Glomerular visceral epithelial cell (primary cell): ENCODE measurements around the gene ARMH1.

Experiments
- DNase-seq: peaks from one replicate; pipeline ENCODE4 v3.0.0-alpha.2; 2016; ENCODE audit errors: extremely low spot score

ARMH1 gene

DNA sequence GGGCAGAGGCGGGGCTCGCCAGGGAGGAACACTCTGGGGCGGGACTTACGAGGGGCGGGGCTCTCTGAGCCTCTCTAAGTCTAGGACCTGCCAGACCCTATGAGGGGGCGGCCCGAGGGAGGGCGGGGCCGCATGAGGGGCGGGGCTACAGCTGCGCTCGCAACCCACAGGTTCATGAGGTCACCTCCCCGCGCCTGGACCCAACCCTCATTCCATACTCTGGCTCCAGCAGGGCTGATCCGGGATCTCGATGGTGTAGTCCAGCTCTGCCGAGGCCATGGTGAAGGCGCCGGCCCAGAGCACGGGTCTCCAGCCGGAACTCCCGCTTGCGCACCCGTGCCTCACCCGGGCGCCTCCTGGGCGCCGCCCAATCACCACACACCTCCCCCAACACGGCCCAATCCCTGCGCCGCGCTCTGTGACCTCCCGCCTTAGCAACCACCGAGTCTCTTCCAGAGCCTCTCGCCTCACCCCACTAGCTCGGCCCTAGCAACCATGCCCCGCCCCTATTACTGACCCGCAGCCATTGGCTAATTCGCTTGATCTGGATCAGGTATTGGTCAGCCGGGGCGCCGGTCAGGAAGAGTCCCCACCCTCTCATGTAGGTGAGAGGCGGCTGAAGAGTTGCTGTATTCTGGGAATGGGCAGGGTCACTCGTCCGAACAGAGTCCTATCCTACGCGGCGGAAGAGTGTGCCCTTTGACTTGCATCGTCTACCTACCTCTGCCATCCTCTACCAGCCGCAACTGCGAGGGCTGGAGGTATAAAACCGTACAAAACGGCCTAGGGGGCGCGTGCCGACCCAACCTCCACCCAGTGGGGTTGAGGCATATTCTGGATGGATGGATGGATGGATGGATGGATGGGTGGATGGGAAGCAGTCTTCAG is at the start of gene ARMH1, which contains the start of gene TMEM53:
ARMH1 (plus strand) TSS at position 602 of the 888 bp plus-strand sequence. CDS start 14,984 bp downstream, outside the sequence.
TMEM53 (minus strand) TSS at position 369 of the 888 bp plus-strand sequence; CDS start at position 279, 90 bp downstream.
- DNase-seq: peak; percentile 99

- DNase-seq: no peak
Measured at GRCh38 chr1:44625348-44625747, 49.2 kb upstream of the ARMH1 start.

DNA sequence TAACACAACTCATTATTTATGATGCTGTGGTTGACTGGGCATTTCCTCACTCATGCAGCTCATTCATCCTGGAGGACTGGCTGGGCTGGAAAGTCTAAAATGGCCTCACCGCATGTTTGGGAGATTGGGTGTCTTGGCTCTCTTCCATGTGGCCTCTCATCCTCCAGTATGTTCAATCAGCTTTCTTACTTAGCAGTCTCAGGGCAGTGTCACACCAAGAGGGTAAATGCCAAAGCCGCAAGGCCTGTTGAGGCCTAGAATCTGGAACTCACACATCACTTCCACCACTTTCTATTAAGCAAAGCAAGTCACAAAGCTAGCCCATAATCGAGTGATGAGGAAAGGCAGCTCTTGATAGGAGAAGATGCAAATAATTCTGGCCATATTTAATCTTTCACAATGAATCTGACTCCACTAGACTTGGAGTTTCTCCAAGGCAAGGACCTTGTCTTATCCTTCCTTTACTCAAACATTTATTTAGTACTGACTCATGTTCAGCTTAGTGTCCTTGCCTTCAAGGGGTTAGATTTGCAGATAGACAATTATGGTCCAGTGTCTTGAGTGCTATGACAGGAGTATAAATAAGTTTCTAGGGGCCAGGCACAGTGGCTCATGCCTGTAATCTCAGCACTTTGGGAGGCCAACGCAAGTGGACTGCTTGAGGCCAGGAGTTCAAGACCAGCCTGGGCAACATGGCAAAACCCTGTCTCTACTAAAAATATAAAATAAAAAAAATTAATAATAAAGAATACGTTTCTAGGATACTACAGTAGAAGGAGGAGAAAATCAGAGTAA is 45.4 kb upstream of the ARMH1 start:
- DNase-seq: peak; percentile 93

GRCh38 chr1:44630116-44630515 is 44.4 kb upstream of the ARMH1 start:
- no peak for DNase-seq

DNA sequence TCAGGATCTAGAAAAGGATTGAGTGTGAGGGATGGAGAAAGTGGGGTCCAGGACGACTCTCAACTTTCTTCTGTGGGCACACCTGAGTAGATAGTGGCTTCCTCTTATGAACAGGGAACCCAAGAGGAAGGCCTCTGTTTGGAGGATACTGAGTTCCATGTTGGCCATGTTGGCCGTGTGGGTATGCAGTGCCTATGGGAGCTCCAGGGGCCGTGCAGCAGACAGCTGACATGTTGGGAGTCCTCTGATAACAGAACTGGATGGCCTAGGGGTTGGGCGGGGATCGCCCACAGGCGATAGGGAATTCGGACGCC is 43.2 kb upstream of the ARMH1 start:
- DNase-seq: no peak

DNA sequence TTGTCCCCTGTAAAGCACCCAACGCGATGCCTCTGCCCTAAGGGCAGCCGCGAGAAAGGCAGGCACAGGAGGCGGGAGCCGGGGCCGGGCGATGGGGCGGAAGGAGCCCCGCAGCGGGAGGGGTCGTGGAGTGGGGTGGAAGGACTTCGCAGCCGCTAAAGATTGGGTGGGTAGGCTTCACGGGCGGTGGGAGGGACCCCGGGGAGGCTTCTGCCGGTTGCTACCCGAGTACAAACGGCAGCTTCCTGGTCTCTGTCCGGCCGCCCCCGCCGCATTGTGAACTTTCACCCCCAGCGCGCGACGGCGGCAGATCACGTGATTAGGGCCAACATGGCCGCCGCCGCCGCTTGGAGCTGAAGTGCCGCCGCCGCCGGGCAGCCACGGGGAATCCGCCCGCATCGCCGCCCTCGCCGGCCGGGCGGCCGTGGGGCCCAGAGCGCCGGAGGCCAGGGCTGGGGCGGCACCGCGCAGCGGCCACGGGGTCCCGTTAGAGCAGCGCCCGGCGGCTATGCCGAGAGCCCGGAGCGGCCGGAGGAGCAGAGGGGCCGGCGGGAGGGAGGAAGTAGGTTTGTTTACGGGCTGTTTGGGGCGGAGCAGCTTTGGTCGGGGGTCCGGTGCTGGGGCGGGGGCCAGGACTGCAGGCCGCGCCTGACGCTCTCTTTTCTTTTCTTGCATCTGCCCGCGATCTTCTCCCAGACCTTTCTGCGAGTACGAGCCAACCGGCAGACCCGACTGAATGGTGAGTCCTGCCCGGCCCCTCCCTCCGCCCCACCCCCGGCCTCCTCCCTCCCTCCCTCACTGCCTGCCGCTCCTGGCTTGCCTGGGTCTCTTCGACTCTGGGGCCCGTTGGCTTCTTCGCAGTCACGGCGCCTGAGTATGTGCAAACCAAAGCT is 42.6 kb upstream of the ARMH1 start:
- DNase-seq: peak; percentile 87

- DNase-seq: no peak
Measured at GRCh38 chr1:44632598-44632997, 41.9 kb upstream of the ARMH1 start.

DNA sequence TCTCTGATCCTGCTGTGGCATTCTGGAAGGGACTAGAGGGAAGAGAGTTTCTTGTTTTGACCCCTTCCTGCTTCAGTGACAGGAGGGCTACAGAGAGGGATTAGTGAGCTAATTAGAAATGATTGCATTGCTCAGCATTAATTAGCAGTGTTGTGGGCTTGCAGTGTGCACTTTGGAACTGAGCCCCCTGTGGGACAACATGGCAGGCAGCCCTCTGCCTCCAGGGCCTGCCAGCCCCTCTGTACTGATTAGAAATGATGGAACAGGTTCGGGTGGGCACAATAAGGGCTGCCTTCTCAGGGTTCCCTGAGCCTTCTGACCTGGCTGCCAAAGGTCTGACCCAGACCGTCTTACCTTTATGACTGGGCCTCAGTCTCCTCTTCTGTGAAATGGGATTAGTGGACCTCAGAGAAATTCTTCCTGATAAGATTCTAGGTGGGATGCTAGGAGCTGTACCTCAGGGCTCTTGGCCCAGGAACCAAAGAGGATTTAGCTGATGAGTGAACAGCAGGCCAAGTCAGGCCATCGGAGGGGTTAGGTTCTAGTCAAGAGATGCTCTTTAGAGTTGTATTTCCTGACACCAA is 39.8 kb upstream of the ARMH1 start:
- no peak for DNase-seq

DNA sequence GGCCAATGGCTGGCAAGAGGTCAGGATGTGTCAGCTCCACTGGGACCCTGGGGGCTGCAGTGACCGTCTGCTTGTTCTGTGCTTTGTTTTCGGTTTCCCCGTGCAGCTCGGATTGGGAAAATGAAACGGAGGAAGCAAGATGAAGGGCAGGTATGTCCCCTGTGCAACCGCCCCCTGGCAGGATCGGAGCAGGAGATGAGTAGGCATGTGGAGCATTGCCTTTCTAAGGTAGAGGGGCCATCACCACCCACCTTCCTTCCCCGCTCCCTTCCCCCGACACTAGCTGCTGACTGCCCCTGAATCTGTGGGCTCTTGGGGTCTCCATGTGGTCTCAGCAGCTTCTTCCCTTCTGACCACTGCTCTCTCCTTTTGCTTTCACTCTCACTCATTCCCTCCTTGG is 39.1 kb upstream of the ARMH1 start:
- no peak for DNase-seq

GRCh38 chr1:44636083-44636687 is 38.3 kb upstream of the ARMH1 start:
- DNase-seq: no peak

GRCh38 chr1:44636688-44637598 is 37.6 kb upstream of the ARMH1 start:
- no peak for DNase-seq

- no peak for DNase-seq
Measured at GRCh38 chr1:44637702-44638411, 36.7 kb upstream of the ARMH1 start.

DNA sequence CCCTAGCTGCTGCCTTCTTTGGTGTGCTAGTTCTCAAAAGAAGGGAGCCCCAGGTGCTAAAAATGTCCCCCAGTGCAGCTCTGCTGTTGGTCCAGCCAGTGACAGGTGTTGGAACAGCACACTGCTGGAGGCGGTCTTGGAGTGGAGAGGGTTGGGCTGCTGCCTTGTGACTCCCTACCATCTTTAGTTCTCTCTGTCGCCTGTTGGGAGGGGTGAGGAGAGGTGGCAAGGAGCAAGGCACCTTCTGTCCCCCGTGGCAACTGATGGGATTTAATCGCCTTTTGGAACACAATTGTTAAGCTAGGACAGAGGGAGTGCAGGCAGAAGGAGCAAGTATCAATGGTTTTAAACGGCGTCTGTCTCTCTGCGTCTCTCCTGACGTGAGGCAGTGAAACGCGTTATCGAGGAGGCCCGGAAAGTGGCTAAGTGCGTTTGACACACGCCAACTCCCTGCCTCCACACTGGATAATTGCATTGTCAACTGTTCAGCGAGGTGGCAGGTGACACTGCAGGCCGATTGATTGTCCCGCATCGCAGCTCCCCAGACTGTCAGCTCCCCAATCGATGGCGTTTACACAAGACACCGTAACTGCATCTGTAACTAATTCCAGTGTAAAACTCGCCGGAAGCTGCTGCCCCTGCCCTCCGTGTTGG is 34.2 kb upstream of the ARMH1 start:
- DNase-seq: no peak

GRCh38 chr1:44641126-44642102 is 33.1 kb upstream of the ARMH1 start:
- no peak for DNase-seq

DNA sequence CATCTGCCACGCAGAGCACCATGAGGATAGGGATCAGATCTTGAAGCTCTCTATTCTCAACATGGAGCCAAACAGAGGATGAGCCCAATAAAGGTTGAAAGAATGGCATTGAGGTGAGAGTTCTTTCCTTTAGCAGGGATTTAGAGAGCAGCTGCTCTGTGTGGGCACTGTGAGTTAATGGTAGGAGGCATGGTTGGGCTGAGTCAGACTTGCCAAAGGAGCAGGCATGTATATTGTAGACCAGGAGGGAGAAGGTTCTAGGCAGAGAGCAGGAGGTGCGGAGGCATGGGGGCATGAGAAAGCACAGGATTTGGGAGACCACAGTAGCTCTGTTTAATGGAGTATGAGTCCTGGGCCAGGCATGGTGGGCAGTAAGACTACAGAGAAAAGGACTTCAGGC is 32.3 kb upstream of the ARMH1 start:
- no peak for DNase-seq

- DNase-seq: no peak
Measured at GRCh38 chr1:44642925-44643324, 31.6 kb upstream of the ARMH1 start.

- no peak for DNase-seq
Measured at GRCh38 chr1:44643721-44644334, 30.7 kb upstream of the ARMH1 start.
